ENCODE data around the gene PXK.
"Not testable (repeated sequence)": the region's sequence is repeated elsewhere in the genome, so short reads cannot be mapped to it uniquely, and the experiment has no call there.

PXK gene

DNA sequence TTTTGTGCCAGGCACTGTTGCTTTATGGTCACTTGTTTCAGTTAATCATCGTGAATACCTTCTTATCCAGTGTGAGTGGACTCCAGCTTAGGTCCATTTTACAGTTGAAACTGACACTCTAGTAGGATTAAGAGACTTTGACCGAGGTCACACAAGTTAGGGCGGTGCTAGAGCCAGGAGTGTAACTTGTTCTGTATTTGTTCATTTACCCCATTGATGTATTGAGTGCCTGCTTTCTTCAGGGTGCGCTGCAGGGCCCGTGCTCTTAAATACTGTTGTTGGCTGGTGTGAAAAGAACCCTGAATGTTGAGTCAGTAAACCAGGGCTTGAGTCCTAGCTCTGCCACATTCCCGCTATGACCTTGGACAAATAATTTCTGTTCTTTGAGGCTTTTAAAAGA lies 85.5 kb downstream of the PXK start:
- no peak for TF ChIP-seq POLR2A (IDR thresholded peaks at IDR 0.05; ENCODE audit: low read depth, low read length)
- no peak for DNase-seq (ENCODE audit: insufficient read length, low spot score)
- FAIRE-seq: no peak

- TF ChIP-seq POLR2A (IDR thresholded peaks at IDR 0.05; ENCODE audit: low read depth, low read length): no peak
- DNase-seq (ENCODE audit: insufficient read length, low spot score): no peak
- no peak for FAIRE-seq
Measured at GRCh38 chr3:58419780-58420507, 87.3 kb downstream of the PXK start.

DNA sequence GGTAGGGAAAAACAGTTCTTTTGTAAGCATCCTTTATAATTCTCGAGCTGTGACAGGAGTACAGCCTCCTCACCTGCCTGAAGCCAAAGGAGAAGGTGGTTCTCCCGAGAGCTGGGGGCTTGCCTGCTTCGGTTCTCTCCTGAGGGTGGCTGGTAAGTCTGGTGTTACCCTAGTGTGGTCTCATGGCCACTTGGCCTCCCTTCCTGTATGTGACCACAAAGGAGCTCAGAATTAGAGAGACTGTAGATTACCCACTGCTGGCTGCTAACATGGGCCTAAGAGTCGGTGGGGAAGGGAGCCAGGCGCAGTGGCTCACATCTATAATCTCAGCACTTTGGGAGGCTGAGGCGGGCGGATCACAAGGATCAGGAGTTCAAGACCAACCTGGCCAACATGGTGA lies 88.3 kb downstream of the PXK start:
- DNase-seq (ENCODE audit: insufficient read length, low spot score) (no peak), FAIRE-seq (no peak)
- no peak for TF ChIP-seq POLR2A (IDR thresholded peaks at IDR 0.05; ENCODE audit: low read depth, low read length)

GRCh38 chr3:58422756-58423325 lies 90.1 kb downstream of the PXK start:
- TF ChIP-seq POLR2A (IDR thresholded peaks at IDR 0.05; ENCODE audit: low read depth, low read length): no peak
- FAIRE-seq: no peak

DNA sequence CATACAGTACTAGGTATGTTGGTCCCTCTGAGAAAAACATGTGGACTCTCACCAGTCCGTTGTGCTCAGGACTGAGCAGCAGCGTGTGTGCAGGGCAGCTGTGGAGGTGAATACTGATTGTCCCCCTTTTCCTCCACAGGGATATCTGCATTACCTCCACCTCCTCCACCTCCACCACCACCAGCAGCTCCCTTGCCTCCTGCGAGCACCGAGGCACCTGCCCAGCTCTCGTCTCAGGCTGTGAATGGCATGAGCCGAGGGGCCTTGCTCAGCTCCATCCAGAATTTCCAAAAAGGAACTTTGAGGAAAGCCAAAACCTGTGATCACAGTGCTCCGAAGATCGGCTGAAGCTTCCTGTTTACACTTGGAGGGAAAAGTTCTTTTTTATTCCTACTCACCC lies 91.9 kb downstream of the PXK start:
- no peak for TF ChIP-seq POLR2A (IDR thresholded peaks at IDR 0.05; ENCODE audit: low read depth, low read length)
- DNase-seq (ENCODE audit: insufficient read length, low spot score): no peak
- FAIRE-seq: no peak

More at GRCh38 chr3:58422756-58423325, 90.1 kb downstream of the PXK start:
- DNase-seq (ENCODE audit: insufficient read length, low spot score): no peak

GRCh38 chr3:58425782-58426181 lies 93.1 kb downstream of the PXK start:
- no peak for FAIRE-seq
- TF ChIP-seq POLR2A (IDR thresholded peaks at IDR 0.05; ENCODE audit: low read depth, low read length): no peak
- DNase-seq (ENCODE audit: insufficient read length, low spot score): no peak

DNA sequence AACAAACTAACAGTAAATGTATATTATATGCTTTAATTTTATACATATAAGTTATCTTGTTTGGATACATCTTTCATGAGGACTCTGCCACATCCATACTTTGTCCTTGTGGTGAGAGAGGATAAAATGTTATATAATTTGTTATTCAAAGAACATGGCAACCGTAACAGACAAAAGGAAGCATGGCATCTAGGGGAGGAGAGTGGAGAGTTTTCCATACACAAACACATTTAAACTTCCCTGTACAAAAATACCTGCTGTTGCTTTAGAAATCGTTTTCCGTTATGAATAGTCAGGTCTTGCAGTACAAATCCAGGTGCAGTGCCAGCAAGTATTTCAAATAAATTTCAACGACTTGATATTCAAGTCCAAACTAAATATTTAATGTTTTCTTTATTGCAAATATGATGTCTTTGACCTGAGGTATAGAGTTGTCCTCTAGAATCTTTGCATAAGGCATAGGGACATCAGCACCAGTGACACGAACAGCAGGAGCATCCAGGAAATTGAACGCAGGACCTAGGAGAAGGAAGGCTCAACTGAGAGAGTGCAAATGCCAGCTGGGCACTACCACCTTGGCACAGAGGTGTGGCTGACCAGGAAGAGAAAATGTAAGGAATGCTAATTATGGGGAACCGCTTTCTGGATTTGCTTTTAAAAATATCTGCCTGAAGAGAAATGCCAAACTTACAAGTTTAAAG lies 95.1 kb downstream of the PXK start:
- FAIRE-seq (no peak), DNase-seq (ENCODE audit: insufficient read length, low spot score) (no peak)
- no peak for TF ChIP-seq POLR2A (IDR thresholded peaks at IDR 0.05; ENCODE audit: low read depth, low read length)

DNA sequence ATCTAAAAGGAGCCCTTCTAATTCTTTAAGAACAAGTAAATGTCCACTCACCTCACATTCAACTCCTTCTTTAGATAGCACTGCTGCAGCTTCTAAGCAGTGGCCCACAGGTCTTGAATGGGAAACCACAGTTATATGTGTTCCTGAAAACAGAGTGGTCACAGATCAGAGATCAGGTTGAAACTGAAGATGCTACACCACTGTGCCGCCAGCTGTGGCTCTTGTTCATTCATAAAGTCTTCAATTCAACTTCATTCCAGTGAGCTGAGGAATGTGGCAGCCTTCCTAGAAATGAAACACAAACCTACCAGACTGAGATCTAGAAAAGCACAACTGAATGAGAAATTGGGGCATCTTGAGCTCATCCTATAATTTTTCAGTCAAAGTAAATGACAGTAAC lies 97.0 kb downstream of the PXK start:
- no peak for FAIRE-seq
- TF ChIP-seq POLR2A (IDR thresholded peaks at IDR 0.05; ENCODE audit: low read depth, low read length): no peak
- no peak for DNase-seq (ENCODE audit: insufficient read length, low spot score)

DNA sequence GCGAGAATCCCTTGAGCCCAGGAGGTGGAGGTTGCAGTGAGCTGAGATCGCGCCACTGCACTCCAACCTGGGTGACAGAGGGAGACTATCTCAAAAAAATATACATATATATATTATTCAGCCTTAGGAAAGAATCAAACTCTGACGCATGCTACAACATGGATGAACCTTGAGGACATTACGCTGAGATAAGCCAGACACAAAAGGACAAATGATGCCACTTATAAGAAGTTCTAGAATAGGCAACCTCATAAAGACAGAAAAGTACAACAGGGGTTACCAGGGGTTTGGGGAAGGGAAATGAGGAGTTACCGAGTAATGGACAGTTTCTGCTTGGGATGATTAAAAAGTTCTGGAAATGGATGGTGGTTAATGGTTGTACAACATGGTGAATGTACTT lies 100.2 kb downstream of the PXK start:
- TF ChIP-seq POLR2A (IDR thresholded peaks at IDR 0.05; ENCODE audit: low read depth, low read length): no peak
- no peak for FAIRE-seq
- no peak for DNase-seq (ENCODE audit: insufficient read length, low spot score)

DNA sequence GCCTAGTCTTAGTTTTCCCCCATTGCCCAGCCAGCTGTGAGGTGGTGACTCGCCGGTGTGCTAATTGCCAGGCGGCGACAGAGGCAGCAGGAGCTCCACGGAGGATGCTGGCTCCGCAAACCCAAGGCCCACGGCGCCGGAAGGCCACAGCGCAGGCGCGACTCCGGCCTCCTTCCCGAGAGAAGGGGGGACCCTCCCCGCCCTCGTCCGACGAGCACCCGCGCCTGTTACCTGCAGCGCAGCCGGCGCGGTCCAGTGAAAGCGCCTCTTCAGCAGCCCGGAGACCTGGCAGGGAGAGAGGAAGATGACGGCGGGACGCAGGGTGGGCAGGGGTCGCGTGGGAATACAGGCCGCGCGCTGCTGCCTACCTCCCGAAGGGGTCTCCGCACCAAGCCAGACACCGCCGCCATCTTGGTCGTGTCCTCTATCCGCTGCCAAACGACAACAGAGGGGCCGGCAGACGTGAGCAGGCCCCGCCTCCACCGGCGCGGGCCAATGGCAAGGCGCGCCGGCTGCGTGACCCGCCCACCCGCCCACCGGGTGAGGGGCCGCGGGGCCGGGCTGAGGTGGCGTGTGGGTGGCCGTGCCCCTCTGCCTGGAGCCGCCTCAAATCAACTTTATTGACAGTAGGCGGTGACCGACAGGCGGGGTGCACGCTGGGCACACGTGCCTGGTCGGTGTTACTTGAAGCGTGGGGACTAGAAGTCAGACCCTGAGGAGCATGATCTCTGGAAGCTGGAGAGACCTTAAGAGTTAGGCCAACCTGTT lies 100.9 kb downstream of the PXK start, which contains the start of gene PDHB:
Gene PDHB, minus strand, starts transcription at position 433 of the 768 bp plus-strand sequence. Its CDS starts 23 bp downstream, at position 410.
- peak; percentile 93 for DNase-seq (ENCODE audit: insufficient read length, low spot score)
- FAIRE-seq: no peak
- peak; percentile 68 for TF ChIP-seq POLR2A (IDR thresholded peaks at IDR 0.05; ENCODE audit: low read depth, low read length)

DNA sequence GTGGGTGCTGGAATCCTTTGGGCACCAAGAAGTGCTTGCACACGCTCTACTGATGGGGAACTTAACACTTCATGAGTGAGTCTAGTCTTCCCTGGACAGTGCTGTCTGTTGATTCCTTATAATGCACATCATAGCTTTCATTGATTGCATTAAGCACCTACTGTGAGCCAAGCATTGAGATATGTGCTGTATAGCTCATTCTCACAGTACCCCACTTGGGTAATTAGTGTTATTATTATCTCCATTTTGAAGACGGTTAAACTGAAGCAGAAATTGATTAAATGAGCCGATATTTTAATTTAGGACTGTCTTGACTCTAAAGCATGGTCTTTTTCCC lies 101.4 kb downstream of the PXK start:
- TF ChIP-seq POLR2A (IDR thresholded peaks at IDR 0.05; ENCODE audit: low read depth, low read length): no peak
- FAIRE-seq (no peak), DNase-seq (ENCODE audit: insufficient read length, low spot score) (no peak)

- DNase-seq (ENCODE audit: insufficient read length, low spot score): no peak
- FAIRE-seq: no peak
- no peak for TF ChIP-seq POLR2A (IDR thresholded peaks at IDR 0.05; ENCODE audit: low read depth, low read length)
Measured at GRCh38 chr3:58434511-58434910, 101.8 kb downstream of the PXK start.

DNA sequence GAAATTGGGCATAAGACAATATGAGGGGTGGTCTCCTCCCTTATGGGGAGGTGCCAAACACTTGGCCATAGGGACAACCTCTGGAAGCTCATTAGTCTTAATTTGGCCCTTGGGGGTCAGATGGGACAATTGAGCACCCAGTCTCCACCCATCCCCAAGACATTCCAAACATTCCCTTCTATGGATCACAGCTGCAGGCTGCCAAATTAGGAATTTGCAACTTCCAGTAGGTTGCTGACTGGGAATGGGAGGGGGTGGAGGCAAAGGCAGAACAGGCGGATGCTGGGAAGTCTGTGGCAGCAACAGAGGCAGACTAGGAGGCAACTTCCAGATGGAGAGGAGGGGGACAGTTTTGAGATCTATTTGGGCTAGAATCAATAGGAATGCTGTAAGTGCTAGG lies 102.3 kb downstream of the PXK start:
- DNase-seq (ENCODE audit: insufficient read length, low spot score): peak; percentile 55
- no peak for FAIRE-seq
- TF ChIP-seq POLR2A (IDR thresholded peaks at IDR 0.05; ENCODE audit: low read depth, low read length): no peak

- not testable (repeated sequence) for DNase-seq (ENCODE audit: insufficient read length, low spot score)
Measured at GRCh38 chr3:58437276-58437675, 104.6 kb downstream of the PXK start.

GRCh38 chr3:58440996-58441355 lies 108.3 kb downstream of the PXK start:
- not testable (repeated sequence) for FAIRE-seq; DNase-seq (ENCODE audit: insufficient read length, low spot score)

More at GRCh38 chr3:58437276-58437675, 104.6 kb downstream of the PXK start:
- FAIRE-seq: not testable (repeated sequence)

All from H54 (cell line).